Stimulated activated CD8-positive, alpha-beta memory T cell treated with anti-CD3 and anti-CD28 coated beads, Interleukin-12 subunit alpha, Interleukin-12 subunit beta, amount 100 ng/mL, for 1 hour (primary cell): ENCODE results near the gene BCL2L15.
A peak's percentile ranks its signal among the peaks of the same experiment; 100 is the strongest.

Experiments
- DNase-seq: peaks from one replicate; pipeline ENCODE4 v3.0.0-alpha.2; 2020; ENCODE audit warnings: low read depth

The BCL2L15 gene

DNA sequence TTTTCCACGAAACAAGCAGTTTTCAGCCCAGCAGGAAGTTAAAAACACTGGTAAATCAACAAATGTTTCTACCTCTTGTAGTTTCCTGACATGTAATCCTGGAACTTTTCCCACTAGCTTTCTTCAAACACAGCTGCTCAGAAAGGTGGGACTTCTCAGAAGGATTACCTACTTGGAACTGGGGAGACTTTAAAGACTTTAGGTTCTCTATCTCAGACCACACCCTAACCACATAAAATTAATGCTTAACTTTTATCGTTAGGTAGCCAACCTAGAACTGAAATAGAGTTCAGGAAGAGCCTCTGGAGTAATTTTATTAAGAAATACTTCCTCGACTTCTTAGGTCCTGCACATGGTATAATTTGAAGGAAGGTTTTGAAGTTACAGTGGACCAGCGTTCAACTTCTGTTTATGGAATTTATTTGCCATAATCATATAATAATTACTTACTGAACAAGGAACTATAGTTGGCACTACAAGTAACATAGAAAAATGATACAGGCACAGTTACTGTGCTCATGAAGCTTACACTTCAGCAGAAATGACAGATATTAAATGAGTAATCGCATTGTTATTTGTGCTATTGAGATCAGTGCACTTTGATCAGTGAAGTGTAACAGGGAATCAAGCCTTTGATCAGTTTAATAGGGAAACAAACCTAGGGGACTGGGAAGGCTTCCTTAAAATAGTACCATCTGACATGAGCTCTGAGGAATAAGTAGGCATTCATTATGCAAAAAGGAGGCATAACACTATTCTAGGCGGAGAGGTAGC lies at the start of gene BCL2L15:
TSS of gene BCL2L15 (minus strand) at position 180 of the 774 bp plus-strand sequence. CDS start 206 bp downstream, outside the sequence.
- no peak for DNase-seq

GRCh38 chr1:113937146-113937545 lies 49.8 kb upstream of the BCL2L15 start:
- no peak for DNase-seq

- no peak for DNase-seq
Measured at GRCh38 chr1:113935970-113936369, 48.6 kb upstream of the BCL2L15 start.

GRCh38 chr1:113935176-113935575 lies 47.8 kb upstream of the BCL2L15 start:
- DNase-seq = no peak

DNA sequence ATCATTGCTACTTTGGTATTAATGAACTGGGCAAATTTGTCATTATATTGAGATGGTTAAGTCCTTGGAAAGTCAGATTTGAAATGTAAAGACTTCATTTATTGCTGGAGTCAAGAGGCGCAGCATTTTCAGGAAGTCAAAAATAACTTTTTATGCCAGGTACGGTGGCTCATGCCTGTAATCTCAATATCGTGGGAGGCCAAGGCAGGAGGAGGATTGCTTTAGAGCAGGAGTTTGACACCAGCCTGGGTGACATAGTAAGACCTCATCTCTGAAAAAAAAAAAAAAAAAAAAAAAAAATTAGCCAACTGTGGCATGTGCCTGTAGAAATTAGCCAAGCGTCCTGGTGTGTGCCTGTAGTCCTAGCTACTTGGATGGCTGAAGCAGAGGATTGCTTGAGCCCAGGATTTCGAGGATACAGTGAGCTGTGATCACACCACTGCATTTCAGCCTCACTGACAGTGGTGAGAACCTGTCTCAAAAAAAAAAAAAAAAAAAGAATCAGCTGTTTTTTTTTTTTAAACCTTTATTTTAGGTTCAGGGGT lies 47.2 kb upstream of the BCL2L15 start:
- no peak for DNase-seq

GRCh38 chr1:113934006-113934405 lies 46.6 kb upstream of the BCL2L15 start:
- DNase-seq = no peak

DNA sequence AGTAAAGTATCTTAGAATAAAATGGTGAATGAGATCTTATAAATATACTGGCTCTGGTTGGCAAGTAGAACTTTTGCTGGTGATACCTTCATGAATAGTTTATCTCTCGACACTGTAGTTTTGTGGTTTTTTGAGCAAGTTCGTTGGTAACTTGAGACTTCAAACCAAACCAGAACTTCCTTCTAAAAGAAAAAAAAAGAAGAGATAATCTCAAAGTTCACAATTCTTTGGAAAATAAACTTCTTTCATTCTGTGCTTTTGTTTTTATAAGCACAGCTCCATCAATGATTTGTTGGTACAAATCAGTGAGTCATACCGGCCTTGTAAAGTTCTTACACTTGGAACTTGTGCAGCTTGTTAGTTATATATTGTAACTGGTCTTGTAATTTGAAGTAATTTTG lies 44.1 kb upstream of the BCL2L15 start:
- DNase-seq = no peak

GRCh38 chr1:113930499-113931161 lies 43.2 kb upstream of the BCL2L15 start:
- DNase-seq = peak; percentile 63

DNA sequence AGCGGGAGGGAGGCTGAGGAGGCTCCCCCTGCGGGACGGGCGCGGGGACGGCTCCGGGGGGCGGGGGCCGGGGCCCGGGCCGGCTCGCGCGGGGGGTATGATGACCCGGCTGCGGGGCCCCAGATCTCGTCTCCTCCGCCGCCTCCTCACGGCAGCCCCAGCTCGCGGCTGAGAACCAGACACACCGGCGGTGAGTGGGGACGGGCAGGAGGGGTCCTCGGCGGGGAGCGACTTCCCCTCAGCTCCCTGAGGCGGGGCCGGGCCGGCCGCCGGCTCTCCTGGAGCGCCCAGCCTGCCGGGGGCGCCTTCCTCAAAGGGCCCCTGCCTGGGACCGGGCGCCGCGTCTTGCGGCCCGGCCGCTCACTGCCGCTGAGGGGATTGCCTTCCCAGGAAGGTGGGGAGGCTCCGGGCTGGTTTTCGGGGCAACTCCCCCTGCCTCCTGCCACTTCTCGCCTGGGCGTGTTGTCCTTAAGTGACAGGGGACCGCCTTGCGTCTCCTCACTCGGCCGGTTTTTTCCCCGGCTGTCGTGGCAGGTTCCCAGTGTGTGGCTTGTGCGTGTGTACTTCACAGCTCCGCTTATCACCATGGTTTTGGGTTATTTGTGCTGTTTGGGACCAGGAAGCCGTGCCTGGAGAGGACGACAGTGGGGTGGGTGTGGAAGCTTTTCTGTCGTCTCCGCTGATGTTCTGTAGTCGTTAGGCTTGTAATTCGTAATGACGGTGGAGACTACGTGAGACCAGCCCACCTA lies 42.5 kb upstream of the BCL2L15 start:
- DNase-seq = peak; percentile 47

DNA sequence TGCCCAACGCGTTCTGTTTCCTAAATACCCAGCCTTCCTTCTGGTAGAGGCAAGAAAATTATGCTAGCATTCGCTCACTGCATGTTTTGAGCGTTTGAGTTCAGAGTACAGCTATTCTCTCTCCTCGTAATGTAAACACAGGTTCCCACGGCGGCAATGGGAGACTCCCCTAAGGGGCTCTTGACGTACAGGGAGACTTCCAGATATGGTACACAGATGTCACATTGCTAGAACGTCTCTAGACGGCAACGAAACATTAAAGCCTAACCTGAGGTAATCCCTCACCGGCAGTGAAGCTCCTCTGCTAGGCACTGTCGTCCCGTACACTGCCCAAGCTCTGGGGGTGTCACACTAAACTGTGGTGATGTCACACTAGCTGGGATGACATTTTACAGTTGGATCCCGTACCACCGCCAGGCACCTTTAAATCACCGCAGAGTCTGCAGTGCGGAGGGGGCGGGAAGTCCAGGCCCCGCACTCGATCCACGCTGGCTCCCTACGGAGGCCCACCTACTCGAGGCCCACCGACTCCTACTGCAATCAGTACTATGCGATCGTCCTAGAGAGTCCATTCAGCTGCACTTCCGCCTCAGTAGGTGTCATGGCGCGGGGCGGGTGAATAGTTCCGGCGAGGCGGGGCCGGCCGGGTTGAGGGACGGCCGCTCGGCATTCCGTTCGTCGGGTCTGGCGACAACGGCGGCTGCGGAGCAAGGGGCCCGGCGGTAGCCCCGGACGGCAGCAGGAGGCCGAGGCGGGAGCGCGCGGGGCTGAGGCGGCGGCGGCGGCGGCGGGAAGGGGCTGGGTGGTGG lies 41.8 kb upstream of the BCL2L15 start, which contains the start of gene HIPK1:
TSS of gene HIPK1 (plus strand) at position 384 of the 809 bp plus-strand sequence.
- DNase-seq = peak; percentile 86

GRCh38 chr1:113928187-113928930 lies 41.0 kb upstream of the BCL2L15 start:
- no peak for DNase-seq

DNA sequence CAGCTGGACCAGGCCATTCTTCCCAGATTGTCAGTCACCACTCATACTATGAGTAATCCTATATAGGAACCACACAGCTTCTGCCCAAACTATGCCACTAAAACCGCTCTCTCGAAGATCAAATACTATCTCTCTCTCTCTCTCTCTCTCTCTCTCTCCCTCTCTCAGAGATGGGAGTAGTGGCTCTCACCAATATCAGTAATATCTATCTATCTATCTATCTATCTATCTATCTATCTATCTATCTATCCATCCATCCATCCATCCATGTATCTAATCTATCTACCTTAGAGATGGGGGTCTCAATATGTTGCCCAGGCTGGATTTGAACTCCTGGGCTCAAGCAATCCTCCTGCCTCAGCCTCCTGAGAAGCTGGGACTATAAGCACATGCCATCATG lies 37.1 kb upstream of the BCL2L15 start:
- no peak for DNase-seq

DNA sequence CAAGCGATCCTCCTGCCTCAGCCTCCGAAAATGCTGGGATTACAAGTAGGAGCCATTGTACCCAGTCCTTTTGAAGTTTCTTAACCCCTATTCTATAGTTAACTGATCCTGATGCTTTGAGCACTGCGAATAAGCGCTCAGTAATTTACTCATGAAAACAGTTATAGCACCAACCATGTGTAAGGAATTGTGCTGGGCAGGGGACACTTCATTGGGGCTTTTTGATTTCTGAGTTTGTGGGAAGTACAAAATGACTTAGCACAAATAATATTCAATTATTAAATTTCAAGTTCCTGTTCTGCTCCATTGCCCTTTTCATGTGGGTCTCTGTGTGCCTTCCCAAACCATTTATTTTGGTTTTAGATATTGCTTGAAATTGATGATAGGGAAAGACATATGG lies 35.6 kb upstream of the BCL2L15 start:
- no peak for DNase-seq

- no peak for DNase-seq
Measured at GRCh38 chr1:113918243-113918642, 30.9 kb upstream of the BCL2L15 start.

- DNase-seq = no peak
Measured at GRCh38 chr1:113917400-113918082, 30.2 kb upstream of the BCL2L15 start.

DNA sequence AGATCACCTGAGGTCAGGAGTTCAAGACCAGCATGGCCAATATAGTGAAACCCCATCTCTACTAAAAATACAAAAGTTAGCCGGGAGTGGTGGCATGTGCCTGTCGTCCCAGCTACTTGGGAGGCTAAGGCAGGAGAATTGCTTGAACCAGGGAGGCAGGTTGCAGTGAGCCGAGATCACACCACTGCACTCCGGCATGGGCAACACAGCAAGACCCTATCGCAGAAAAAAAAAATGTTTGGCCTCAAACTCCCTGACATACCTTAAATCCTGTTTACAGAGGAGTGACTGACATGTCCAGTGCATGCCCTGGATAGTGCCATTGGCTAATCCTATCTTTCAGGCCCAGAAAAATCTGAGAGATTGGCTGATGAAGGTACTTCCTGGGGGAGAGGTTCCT lies 29.6 kb upstream of the BCL2L15 start:
- DNase-seq = no peak

- no peak for DNase-seq
Measured at GRCh38 chr1:113913887-113914664, 26.7 kb upstream of the BCL2L15 start.

DNA sequence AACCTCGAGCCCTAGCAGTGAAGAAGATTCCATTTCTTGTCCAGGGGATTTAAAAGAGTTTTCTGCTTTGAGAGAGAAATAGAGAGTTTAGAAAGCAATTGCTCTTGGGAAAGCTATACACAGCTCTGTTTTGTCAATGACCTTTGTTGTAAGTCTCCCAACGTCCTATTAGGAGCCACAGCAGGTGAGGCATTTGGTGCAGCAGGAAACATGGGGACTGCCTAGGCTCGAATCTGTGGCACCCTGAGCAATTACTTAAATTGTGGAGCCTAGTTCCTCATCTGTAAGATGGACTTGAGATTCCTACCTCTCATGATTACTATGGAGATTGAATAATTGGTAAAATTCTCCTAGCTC lies 25.9 kb upstream of the BCL2L15 start:
- no peak for DNase-seq

DNA sequence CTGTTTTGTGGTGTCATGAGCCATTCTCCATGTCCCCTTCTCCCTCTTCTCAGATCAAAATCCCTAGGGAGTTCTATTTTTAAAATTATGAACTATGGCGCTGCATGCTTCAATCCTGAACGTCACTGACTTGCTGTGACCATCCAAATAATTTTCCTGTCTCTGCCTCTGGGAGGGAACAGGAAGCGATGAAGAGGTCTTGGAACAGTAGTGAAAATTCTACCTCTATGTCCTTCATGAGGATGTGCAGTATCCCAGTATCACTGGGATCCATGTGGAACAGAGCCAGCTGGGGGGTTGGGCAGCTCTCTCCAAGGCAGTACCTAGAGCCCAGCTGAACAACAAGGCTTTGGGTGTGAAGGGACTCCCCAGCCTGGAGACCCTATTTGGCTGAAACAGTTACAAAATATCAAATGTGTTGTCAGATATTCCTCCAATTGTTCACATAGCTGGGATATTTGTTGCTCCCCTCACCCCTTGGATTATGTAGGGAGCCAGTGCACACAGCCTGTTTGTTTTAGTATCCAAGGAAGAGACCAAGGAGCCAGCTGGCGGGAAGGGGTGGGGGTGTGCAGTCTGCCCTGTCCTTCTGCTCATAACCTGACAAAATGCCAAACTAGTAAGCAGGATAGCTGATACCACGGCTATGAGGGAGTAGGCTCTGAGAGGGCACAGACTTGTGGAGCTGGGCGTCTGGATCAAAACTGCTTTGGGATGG lies 25.4 kb upstream of the BCL2L15 start:
- DNase-seq = no peak
